GM23338 (cell line): ENCODE measurements around the gene PERM1. TPM values are rescaled to one million over a fixed set of nuclear protein-coding genes. Genes with fewer than 3 reads are reported as not detected.

Experiments used
- ATAC-seq: fragments of 200-7000 bp; cut with Tn5 transposase; 3 replicates; pipeline ENCODE4 v1.9.1; 2020
- DNase-seq: peaks from one replicate; pipeline ENCODE4 v3.0.0-alpha.2; 2015; ENCODE audit warnings: low spot score
- H2AFZ ChIP-seq: fragments of 200-600 bp; sonication (generic); 2 replicates; pipeline ENCODE4 v1.8.0; 2016; ENCODE audit warnings: antibody characterized with exemption, mild to moderate bottlenecking, moderate library complexity
- H3F3A ChIP-seq: fragments of 200-600 bp; sonication (generic); replicated peaks from 2 replicates; pipeline ENCODE4 v1.8.0; 2017; ENCODE audit warnings: antibody characterized with exemption, mixed run types, low read depth
- H3K27ac ChIP-seq: fragments of 200-600 bp; sonication (generic); 2 replicates; pipeline ENCODE4 v1.6.1; 2016; ENCODE audit warnings: low read depth
- H3K27me3 ChIP-seq: fragments of 200-600 bp; sonication (generic); 2 replicates; pipeline ENCODE4 v1.8.0; 2016; ENCODE audit warnings: mild to moderate bottlenecking, mixed run types, moderate library complexity; ENCODE audit not compliant: insufficient read depth
- H3K36me3 ChIP-seq: fragments of 200-600 bp; sonication (generic); 2 replicates; pipeline ENCODE4 v1.8.0; 2016; ENCODE audit warnings: mild to moderate bottlenecking; ENCODE audit not compliant: insufficient read depth
- H3K4me1 ChIP-seq: fragments of 200-600 bp; sonication (generic); 2 replicates; pipeline ENCODE4 v1.8.0; 2016; ENCODE audit warnings: mild to moderate bottlenecking, moderate library complexity; ENCODE audit not compliant: insufficient read depth
- H3K4me2 ChIP-seq: fragments of 200-600 bp; sonication (generic); 2 replicates; pipeline ENCODE4 v1.7.1; 2017; ENCODE audit warnings: mixed run types
- H3K4me3 ChIP-seq: fragments of 200-600 bp; sonication (generic); 2 replicates; pipeline ENCODE4 v1.6.1; 2016; ENCODE audit warnings: mixed run types
- H3K79me2 ChIP-seq: fragments of 200-600 bp; sonication (generic); replicated peaks from 2 replicates; pipeline ENCODE4 v1.8.0; 2017; ENCODE audit warnings: mild to moderate bottlenecking; ENCODE audit not compliant: insufficient read depth
- H3K9me2 ChIP-seq: fragments of 200-600 bp; sonication (generic); 2 replicates; pipeline ENCODE4 v1.8.0; 2017; ENCODE audit not compliant: insufficient read depth
- H4K20me1 ChIP-seq: fragments of 200-600 bp; sonication (generic); replicated peaks from 2 replicates; pipeline ENCODE4 v1.8.0; 2017; ENCODE audit warnings: mild to moderate bottlenecking; ENCODE audit not compliant: insufficient read depth
- H3K27ac Mint-ChIP-seq: 2 replicates; pipeline ENCODE4 v1.8.0; 2020; ENCODE audit warnings: inconsistent platforms, mild to moderate bottlenecking, moderate library complexity, mixed read lengths
- H3K27me3 Mint-ChIP-seq: 3 replicates; pipeline ENCODE4 v1.8.0; 2022; ENCODE audit warnings: low read depth, mild to moderate bottlenecking, moderate library complexity, mixed read lengths, inconsistent platforms; ENCODE audit not compliant: insufficient read depth, poor library complexity
- H3K36me3 Mint-ChIP-seq: 3 replicates; pipeline ENCODE4 v1.8.0; 2021; ENCODE audit warnings: low read depth, mild to moderate bottlenecking, inconsistent platforms, moderate library complexity, mixed read lengths
- H3K4me1 Mint-ChIP-seq: 3 replicates; pipeline ENCODE4 v1.8.0; 2020; ENCODE audit warnings: mild to moderate bottlenecking, inconsistent platforms, mixed read lengths
- H3K4me3 Mint-ChIP-seq: 3 replicates; pipeline ENCODE4 v1.8.0; 2021; ENCODE audit warnings: moderate library complexity, mild to moderate bottlenecking, inconsistent platforms, mixed read lengths
- H3K9me3 Mint-ChIP-seq: 3 replicates; pipeline ENCODE4 v1.8.0; 2020; ENCODE audit warnings: moderate library complexity, mild to moderate bottlenecking, inconsistent platforms, mixed read lengths
- CREB1 ChIP-seq: fragments of 250-450 bp; sonication (Bioruptor Pico); IDR thresholded peaks from 2 replicates; pipeline ENCODE4 v1.5.0; 2020; ENCODE audit warnings: low read depth, mild to moderate bottlenecking, moderate library complexity
- CTCF ChIP-seq, 2 experiments: fragments of 200-600 bp in 1 of 2; sonication (generic) in 1 of 2; conservative IDR thresholded peaks; 2 replicates each; pipeline versions ENCODE4 v1.5.1 to v1.6.1; 2016 to 2017; ENCODE audit warnings: antibody characterized with exemption in 2 of 2, low read depth in 2 of 2, mild to moderate bottlenecking in 2 of 2, moderate library complexity in 1 of 2
- EZH2 ChIP-seq: fragments of 200-600 bp; sonication (generic); IDR thresholded peaks from one replicate; pipeline ENCODE4 v1.8.0; 2017; ENCODE audit warnings: antibody characterized with exemption, mild to moderate bottlenecking, low read depth; ENCODE audit not compliant: unreplicated experiment
- EZH2phosphoT487 ChIP-seq: fragments of 200-600 bp; sonication (generic); IDR thresholded peaks from one replicate; pipeline ENCODE4 v1.8.1; 2018; ENCODE audit warnings: antibody characterized with exemption; ENCODE audit not compliant: unreplicated experiment
- JUNB ChIP-seq: IDR thresholded peaks from one replicate; pipeline ENCODE4 v1.6.1; 2016; ENCODE audit warnings: antibody characterized with exemption; ENCODE audit not compliant: unreplicated experiment
- NANOG ChIP-seq: IDR thresholded peaks from 2 replicates; pipeline ENCODE4 v1.6.1; 2016; ENCODE audit warnings: antibody characterized with exemption, borderline replicate concordance
- REST ChIP-seq: IDR thresholded peaks from one replicate; pipeline ENCODE4 v1.6.1; 2018; ENCODE audit warnings: antibody characterized with exemption; ENCODE audit not compliant: unreplicated experiment
- STAT1 ChIP-seq: IDR thresholded peaks from one replicate; pipeline ENCODE4 v1.6.1; 2016; ENCODE audit warnings: antibody characterized with exemption; ENCODE audit not compliant: unreplicated experiment
- ZNF114 ChIP-seq: fragments of 250-450 bp; sonication (Bioruptor Pico); IDR thresholded peaks from 2 replicates; pipeline ENCODE4 v1.5.0; 2020; ENCODE audit warnings: mild to moderate bottlenecking, moderate library complexity
- ZNF331 ChIP-seq: fragments of 250-450 bp; sonication (Bioruptor Pico); IDR thresholded peaks from 2 replicates; pipeline ENCODE4 v1.5.0; 2020; ENCODE audit warnings: low read depth, mild to moderate bottlenecking, moderate library complexity
- ZNF462 ChIP-seq: fragments of 250-450 bp; sonication (Bioruptor Pico); IDR thresholded peaks from 2 replicates; pipeline ENCODE4 v1.5.0; 2020; ENCODE audit warnings: mild to moderate bottlenecking, moderate library complexity
- polyA plus RNA-seq: library from polyadenylated mRNA; unstranded; fragments of >200 nt; fragmentation: Nextera tagmentation; extraction: Ambion mirVana; gene quantifications from 2 replicates; pipeline ENCODE4 v1.2.1, GENCODE V29; 2016
- total RNA-seq: library from RNA; depleted of rRNA; stranded (reverse); fragments of >200 nt; shearing (Covaris generic); gene quantifications from 2 replicates; pipeline ENCODE4 v1.2.3, GENCODE V29; 2014

PERM1 gene
- total and polyA plus RNA-seq, 2 experiments from 2014 or later, result 1.1 TPM; not detected in 1

- TF ChIP-seq ZNF462 (CRISPR knock-in tag), result no peak
- no peak for TF ChIP-seq ZNF331 (CRISPR knock-in tag)
- no peak for TF ChIP-seq CTCF (conservative IDR thresholded peaks at IDR 0.05; ENCODE audit: low read depth in 2 of 2)
- TF ChIP-seq EZH2phosphoT487, result no peak
- TF ChIP-seq STAT1, result no peak
- no peak for TF ChIP-seq NANOG
Measured at GRCh38 chr1:954927-955326, 27.0 kb downstream of the PERM1 start (continued).

GRCh38 chr1:953524-954320, 28.2 kb downstream of the PERM1 start:
- H3K4me1 Mint-ChIP-seq, result peaks cover 8% of the 10 kb centered on the region
- H3K27ac Mint-ChIP-seq, result no peak overlapping the region
- no peak for DNase-seq
- peaks cover 17% of the 10 kb centered on the region for H3K27me3 Mint-ChIP-seq
- Histone ChIP-seq H3F3A (no peaks in the 10 kb centered on the region), H3K4me2 (no peak overlapping the region), H4K20me1 (peaks cover 4% of the 10 kb centered on the region; the same call in 1 of the 2 replicates), H3K36me3 (peaks cover 25% of the 10 kb centered on the region), H3K27me3 (no peaks in the 10 kb centered on the region), H3K9me2 (no peaks in the 10 kb centered on the region), H2AFZ (no peak overlapping the region), H3K4me3 (no peak overlapping the region), H3K27ac (no peak overlapping the region), H3K4me1 (no peaks in the 10 kb centered on the region; the same call in 1 of the 2 replicates), H3K79me2 (peaks cover 15% of the 10 kb centered on the region)
- H3K9me3 Mint-ChIP-seq, result no peaks in the 10 kb centered on the region; the same call in 2 of the 3 replicates
- H3K36me3 Mint-ChIP-seq, result peaks cover 70% of the 10 kb centered on the region
- no peak overlapping the region for H3K4me3 Mint-ChIP-seq
- no peak for ATAC-seq
- TF ChIP-seq STAT1, result no peak
- TF ChIP-seq CREB1 (CRISPR knock-in tag), result no peak
- TF ChIP-seq NANOG, result no peak
- TF ChIP-seq ZNF114 (CRISPR knock-in tag), result no peak
- no peak for TF ChIP-seq REST
- no peak for TF ChIP-seq EZH2
- no peak for TF ChIP-seq EZH2phosphoT487
- no peak for TF ChIP-seq JUNB
- no peak for TF ChIP-seq ZNF331 (CRISPR knock-in tag)
